HepG2 (cell line): ENCODE data around the gene CPEB4. TPM values are rescaled to one million over a fixed set of nuclear protein-coding genes. Genes with fewer than 3 reads are reported as not detected.

Experiments used
- ATAC-seq: fragments of 200-7000 bp; cut with Tn5 transposase; 3 replicates; pipeline ENCODE4 v1.9.1; 2020; ENCODE audit warnings: mild to moderate bottlenecking, moderate library complexity
- BruUV-seq: library from RNA; stranded (reverse); fragments of 400-500 nt; replicated peaks from 2 replicates; lab custom pipeline; 2021; lab: Mats Ljungman, UMichigan
- CTCF ChIA-PET: fragments of 300-600 bp; formaldehyde crosslinking; extraction: SDS; loops from one replicate; lab custom pipeline; 2021; ENCODE audit warnings: low total read pairs, inconsistent platforms, low intra/inter-chr PET ratio; lab: Yijun Ruan, JAX
- POLR2A ChIA-PET: fragments of 350-600 bp; sonication (Branson Sonifier 250); formaldehyde crosslinking; loops from one replicate; lab custom pipeline; 2020; ENCODE audit warnings: antibody characterized with exemption, inconsistent platforms; lab: Yijun Ruan, JAX
- DNase-seq: peaks from one replicate; pipeline ENCODE4 v3.0.0-alpha.2; 2015; ENCODE audit warnings: low spot score
- FAIRE-seq: peaks from 3 replicates; lab custom pipeline; 2011; peaks lifted over from hg19 to GRCh38; lab: Jason Lieb, UNC
- H2AFZ ChIP-seq: one replicate; pipeline ENCODE4 v1.6.1; 2011; ENCODE audit warnings: low read length, inconsistent platforms
- H3K27ac ChIP-seq: fragments of 300-600 bp; 3 replicates; pipeline ENCODE4 v1.8.0; 2011; ENCODE audit warnings: mixed run types, mild to moderate bottlenecking, mixed read lengths, low read length, inconsistent platforms; ENCODE audit not compliant: insufficient read depth; ENCODE audit errors: extremely low read length
- H3K27me3 ChIP-seq, 2 experiments: fragments of 200-600 bp in 1 of 2; 2 replicates in 1 of 2; 3 replicates in 1 of 2; pipeline versions ENCODE4 v1.6.0 to v1.8.0; 2011; ENCODE audit warnings: low read length in 2 of 2, mild to moderate bottlenecking in 2 of 2, moderate library complexity in 2 of 2, inconsistent platforms in 1 of 2; ENCODE audit not compliant: insufficient read depth in 2 of 2, control insufficient read depth in 1 of 2
- H3K36me3 ChIP-seq, 2 experiments: fragments of 200-600 bp in 1 of 2; replicated peaks in 1 of 2; 2 replicates in 1 of 2; 3 replicates in 1 of 2; pipeline versions ENCODE4 v1.5.1 to v1.8.0; 2011; ENCODE audit warnings: low read length in 2 of 2, inconsistent platforms in 1 of 2; ENCODE audit not compliant: insufficient read depth in 2 of 2, control insufficient read depth in 1 of 2
- H3K4me1 ChIP-seq: 2 replicates; pipeline ENCODE4 v1.5.1; 2012; ENCODE audit warnings: low read length, inconsistent platforms; ENCODE audit not compliant: insufficient read depth
- H3K4me2 ChIP-seq: 2 replicates; pipeline ENCODE4 v1.6.0; 2011; ENCODE audit warnings: low read depth, low read length, inconsistent platforms
- H3K4me3 ChIP-seq, 3 experiments: fragments of 200-600 bp in 1 of 3; sonication (generic), shearing (Covaris generic) in 1 of 3; replicated peaks in 1 of 3; 2 replicates each; pipeline ENCODE4 v1.5.1; 2011 to 2016; ENCODE audit warnings: low read length in 3 of 3, inconsistent platforms in 2 of 3, low read depth in 2 of 3, mild to moderate bottlenecking in 2 of 3, control low read depth in 1 of 3, mixed read lengths in 1 of 3; ENCODE audit not compliant: insufficient read depth in 1 of 3
- H3K79me2 ChIP-seq: one replicate; pipeline ENCODE4 v1.6.1; 2011; ENCODE audit warnings: low read length, inconsistent platforms; ENCODE audit not compliant: insufficient read depth
- H3K9ac ChIP-seq: 2 replicates; pipeline ENCODE4 v1.6.0; 2011; ENCODE audit warnings: mild to moderate bottlenecking, low read depth, low read length, inconsistent platforms; ENCODE audit not compliant: insufficient read depth
- H3K9me3 ChIP-seq: 2 replicates; pipeline ENCODE4 v1.5.1; 2012; ENCODE audit warnings: mild to moderate bottlenecking, low read length
- H4K20me1 ChIP-seq: 2 replicates; pipeline ENCODE4 v1.6.0; 2011; ENCODE audit warnings: inconsistent platforms, mild to moderate bottlenecking, low read length, moderate library complexity; ENCODE audit not compliant: insufficient read depth
- ADNP ChIP-seq: sonication (generic); formaldehyde crosslinking; IDR thresholded peaks from 2 replicates; pipeline ENCODE4 v1.4.0; 2020; ENCODE audit warnings: missing genetic modification reagents
- ARNTL ChIP-seq: sonication (generic); formaldehyde crosslinking; IDR thresholded peaks from 2 replicates; pipeline ENCODE4 v1.4.0; 2020; ENCODE audit warnings: mild to moderate bottlenecking, missing genetic modification reagents
- CERS6 ChIP-seq: sonication (generic); formaldehyde crosslinking; IDR thresholded peaks from 2 replicates; pipeline ENCODE4 v1.5.0; 2020; ENCODE audit warnings: missing genetic modification reagents
- PCBP1 ChIP-seq: fragments of 200-400 bp; formaldehyde crosslinking; IDR thresholded peaks from 2 replicates; pipeline ENCODE4 v1.6.1; 2017; ENCODE audit warnings: mild to moderate bottlenecking, low read depth, low read length, borderline replicate concordance
- PRPF4 ChIP-seq: fragments of 200-400 bp; formaldehyde crosslinking; IDR thresholded peaks from 2 replicates; pipeline ENCODE4 v1.6.1; 2016; ENCODE audit warnings: low read length, low read depth; ENCODE audit not compliant: poor library complexity, severe bottlenecking
- RARG ChIP-seq: sonication (generic); formaldehyde crosslinking; IDR thresholded peaks from 2 replicates; pipeline ENCODE4 v1.4.0; 2020; ENCODE audit warnings: low read depth, mild to moderate bottlenecking, missing genetic modification reagents
- SMYD3 ChIP-seq: sonication (generic); formaldehyde crosslinking; IDR thresholded peaks from 2 replicates; pipeline ENCODE4 v1.8.1; 2023; ENCODE audit warnings: mild to moderate bottlenecking, missing genetic modification reagents
- SOX6 ChIP-seq, 2 experiments: fragments of 450-650 bp in 1 of 2; sonication (generic) in 1 of 2; formaldehyde crosslinking in 1 of 2; IDR thresholded peaks; 2 replicates each; pipeline versions ENCODE4 v1.4.0 to v1.6.1; 2017 to 2020; ENCODE audit warnings: antibody characterized with exemption in 1 of 2, mild to moderate bottlenecking in 1 of 2, missing genetic modification reagents in 1 of 2
- SRSF4 ChIP-seq: fragments of 200-400 bp; formaldehyde crosslinking; IDR thresholded peaks from one replicate; pipeline ENCODE4 v1.6.1; 2018; ENCODE audit warnings: mild to moderate bottlenecking, low read depth, low read length, moderate library complexity; ENCODE audit not compliant: poor library complexity, severe bottlenecking
- TMF1 ChIP-seq: sonication (generic); formaldehyde crosslinking; IDR thresholded peaks from 2 replicates; pipeline ENCODE4 v1.8.1; 2022; ENCODE audit warnings: low read depth, missing genetic modification reagents
- ZNF331 ChIP-seq: sonication (generic); formaldehyde crosslinking; IDR thresholded peaks from 2 replicates; pipeline ENCODE4 v1.4.0; 2020; ENCODE audit warnings: missing genetic modification reagents
- ZNF441 ChIP-seq: sonication (generic); formaldehyde crosslinking; IDR thresholded peaks from 2 replicates; pipeline ENCODE4 v1.7.0; 2021; ENCODE audit warnings: missing genetic modification reagents, borderline replicate concordance
- ZNF451 ChIP-seq: sonication (generic); formaldehyde crosslinking; IDR thresholded peaks from 2 replicates; pipeline ENCODE4 v1.5.0; 2020; ENCODE audit warnings: mild to moderate bottlenecking, missing genetic modification reagents
- ZNF552 ChIP-seq: sonication (generic); formaldehyde crosslinking; IDR thresholded peaks from 2 replicates; pipeline ENCODE4 v1.9.0; 2022; ENCODE audit warnings: missing genetic modification reagents, mild to moderate bottlenecking, borderline replicate concordance
- ZNF709 ChIP-seq: sonication (generic); formaldehyde crosslinking; IDR thresholded peaks from 2 replicates; pipeline ENCODE4 v1.5.0; 2020; ENCODE audit warnings: mild to moderate bottlenecking, missing genetic modification reagents
- ZNF781 ChIP-seq: sonication (generic); formaldehyde crosslinking; IDR thresholded peaks from 2 replicates; pipeline ENCODE4 v1.5.1; 2020; ENCODE audit warnings: borderline replicate concordance, mild to moderate bottlenecking, missing genetic modification reagents; ENCODE audit errors: not compliant biosample characterization
- ZSCAN31 ChIP-seq: sonication (generic); formaldehyde crosslinking; IDR thresholded peaks from 2 replicates; pipeline ENCODE4 v1.5.0; 2020; ENCODE audit warnings: low read depth, mild to moderate bottlenecking, missing genetic modification reagents
- WGBS: methylation state at CpG from one replicate; pipeline ENCODE4 v1.1.6; 2017; ENCODE audit warnings: low lambda C conversion rate; 5-methylcytosine and 5-hydroxymethylcytosine counted together
- in situ Hi-C: cut with HindIII; loops from 2 replicates; pipeline ENCODE4 v1.10.0; 2017; ENCODE audit warnings: low pct_unique_long_range_greater_than_20kb; ENCODE audit not compliant: extremely low pct_ligation_motif_present
- intact Hi-C: fragments of 100-400 bp; cut with micrococcal nuclease; formaldehyde crosslinking; loops from one replicate; pipeline ENCODE4 v1.10.0; 2022; ENCODE audit not compliant: unreplicated experiment
- polyA plus RNA-seq, 8 experiments: library from polyadenylated mRNA; depleted of rRNA in 3 of 8; stranded (reverse) in 7 of 8; unstranded in 1 of 8; fragments of >200 nt; fragmentation: Illumina TruSeq in 4 of 8; extraction: Trizol in 4 of 8; gene quantifications; 2 replicates each; pipeline versions ENCODE4 v1.2.1 to v1.2.3, GENCODE V29; 2011 to 2016; ENCODE audit warnings: low read depth in 4 of 8, missing spikeins in 1 of 8, mixed read lengths in 1 of 8; ENCODE audit not compliant: insufficient read depth in 1 of 8
- total RNA-seq, 5 experiments: library from RNA; depleted of rRNA; stranded (reverse); fragments of >200 nt; fragmentation: Illumina TruSeq; extraction: Trizol; gene quantifications; 2 replicates each; pipeline ENCODE4 v1.2.3, GENCODE V29; 2016; ENCODE audit warnings: low read depth in 1 of 5
- TF ChIP-seq, protein P1 (sequence below): sonication (generic); formaldehyde crosslinking; conservative IDR thresholded peaks from 2 replicates; pipeline ENCODE4 v1.4.0; 2020; ENCODE audit warnings: missing genetic modification reagents
- TF ChIP-seq, protein P2 (sequence below): sonication (generic); formaldehyde crosslinking; IDR thresholded peaks from 2 replicates; pipeline ENCODE4 v1.5.0; 2020; ENCODE audit warnings: mild to moderate bottlenecking, missing genetic modification reagents

CPEB4 gene
- total and polyA plus RNA-seq, 2 of the 13 experiments (the other 11 are each of a cell fraction or from before 2014, with no cell fraction given): 7.7 to 26.7 TPM

DNA sequence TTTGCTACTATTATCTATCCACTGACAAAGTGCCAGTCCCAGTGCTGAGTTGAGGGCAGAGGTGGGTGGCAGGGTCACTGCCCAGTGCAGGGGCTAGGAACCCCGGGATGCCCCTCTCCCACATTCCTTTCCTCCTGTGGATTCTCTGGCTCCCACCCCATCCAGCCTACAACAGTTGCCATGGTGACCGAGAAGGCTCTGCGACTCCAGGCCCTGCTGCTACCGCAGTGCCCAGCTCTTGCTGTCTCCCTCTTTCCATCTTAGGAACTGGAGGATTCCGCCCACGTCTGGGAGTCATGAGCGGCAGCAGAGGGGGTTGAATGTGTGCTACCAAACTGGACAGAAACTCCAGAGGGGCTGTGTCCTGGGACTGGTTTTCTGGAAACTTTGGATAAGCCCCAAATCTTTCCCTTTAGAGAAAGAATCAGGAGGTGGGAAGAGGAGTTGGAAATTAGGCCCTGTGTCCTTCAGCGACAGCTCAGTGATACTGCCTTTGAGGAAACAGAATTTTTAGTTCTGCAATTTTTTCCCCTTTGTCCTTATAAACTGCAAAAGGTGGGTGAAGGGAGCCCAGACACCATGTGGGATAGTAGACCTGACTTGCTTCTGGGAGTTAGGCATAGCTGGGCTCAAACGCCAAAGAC lies 80.1 kb downstream of the CPEB4 start:
- ATAC-seq (no peak), FAIRE-seq (no peak), DNase-seq (no peak)
- Histone ChIP-seq H3K27ac (peak overlapping the region; percentile 85), H2AFZ (no peak overlapping the region), H3K27me3 (no peaks in the 10 kb centered on the region), H3K79me2 (no peaks in the 10 kb centered on the region), H3K9ac (no peak overlapping the region), H3K4me2 (no peak overlapping the region), H3K9me3 (no peaks in the 10 kb centered on the region), H3K4me3 (no peak overlapping the region), H3K36me3 (no peaks in the 10 kb centered on the region), H4K20me1 (no peaks in the 10 kb centered on the region), H3K4me1 (peaks cover 70% of the 10 kb centered on the region)
- no TSS peak for BruUV-seq
- intact Hi-C loops: loop anchor here (2.0 to 5.0 kb wide), 2 partner anchors 36 to 201 kb away; no protein-coding TSS in a partner anchor
- ChIA-PET POLR2A (interaction anchor here (1.3 to 3.3 kb wide), 5 partner anchors 15 to 202 kb away, joined by 3 to 30 read pairs (median 8); no protein-coding TSS in a partner anchor), CTCF (no interaction called here)
- 100% methylated on average over 9 of the region's 9 CpGs for WGBS
- in situ Hi-C loops: loop anchor here (5.0 to 25.0 kb wide), 2 partner anchors 36 to 206 kb away; no protein-coding TSS in a partner anchor
- TF ChIP-seq ZNF781 (CRISPR knock-in tag): no peak
- TF ChIP-seq ARNTL (CRISPR knock-in tag): no peak
- TF ChIP-seq RARG (CRISPR knock-in tag): no peak
- no peak for TF ChIP-seq ZNF441 (CRISPR knock-in tag)
- TF ChIP-seq ZSCAN31 (CRISPR knock-in tag): no peak
- no peak for TF ChIP-seq SRSF4
- TF ChIP-seq ZNF331 (CRISPR knock-in tag): no peak
- TF ChIP-seq ZNF709 (CRISPR knock-in tag): no peak
- TF ChIP-seq PCBP1: no peak
- TF ChIP-seq, protein P1, sequence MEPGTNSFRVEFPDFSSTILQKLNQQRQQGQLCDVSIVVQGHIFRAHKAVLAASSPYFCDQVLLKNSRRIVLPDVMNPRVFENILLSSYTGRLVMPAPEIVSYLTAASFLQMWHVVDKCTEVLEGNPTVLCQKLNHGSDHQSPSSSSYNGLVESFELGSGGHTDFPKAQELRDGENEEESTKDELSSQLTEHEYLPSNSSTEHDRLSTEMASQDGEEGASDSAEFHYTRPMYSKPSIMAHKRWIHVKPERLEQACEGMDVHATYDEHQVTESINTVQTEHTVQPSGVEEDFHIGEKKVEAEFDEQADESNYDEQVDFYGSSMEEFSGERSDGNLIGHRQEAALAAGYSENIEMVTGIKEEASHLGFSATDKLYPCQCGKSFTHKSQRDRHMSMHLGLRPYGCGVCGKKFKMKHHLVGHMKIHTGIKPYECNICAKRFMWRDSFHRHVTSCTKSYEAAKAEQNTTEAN (CRISPR knock-in tag): no peak
- TF ChIP-seq SOX6 (IDR thresholded peaks at IDR 0.05): no peak
- no peak for TF ChIP-seq SOX6 (CRISPR knock-in tag; IDR thresholded peaks at IDR 0.05)
- TF ChIP-seq ADNP (CRISPR knock-in tag): no peak
- TF ChIP-seq SMYD3 (CRISPR knock-in tag): no peak
- TF ChIP-seq TMF1 (CRISPR knock-in tag): no peak
- TF ChIP-seq CERS6: no peak
- TF ChIP-seq, protein P2, sequence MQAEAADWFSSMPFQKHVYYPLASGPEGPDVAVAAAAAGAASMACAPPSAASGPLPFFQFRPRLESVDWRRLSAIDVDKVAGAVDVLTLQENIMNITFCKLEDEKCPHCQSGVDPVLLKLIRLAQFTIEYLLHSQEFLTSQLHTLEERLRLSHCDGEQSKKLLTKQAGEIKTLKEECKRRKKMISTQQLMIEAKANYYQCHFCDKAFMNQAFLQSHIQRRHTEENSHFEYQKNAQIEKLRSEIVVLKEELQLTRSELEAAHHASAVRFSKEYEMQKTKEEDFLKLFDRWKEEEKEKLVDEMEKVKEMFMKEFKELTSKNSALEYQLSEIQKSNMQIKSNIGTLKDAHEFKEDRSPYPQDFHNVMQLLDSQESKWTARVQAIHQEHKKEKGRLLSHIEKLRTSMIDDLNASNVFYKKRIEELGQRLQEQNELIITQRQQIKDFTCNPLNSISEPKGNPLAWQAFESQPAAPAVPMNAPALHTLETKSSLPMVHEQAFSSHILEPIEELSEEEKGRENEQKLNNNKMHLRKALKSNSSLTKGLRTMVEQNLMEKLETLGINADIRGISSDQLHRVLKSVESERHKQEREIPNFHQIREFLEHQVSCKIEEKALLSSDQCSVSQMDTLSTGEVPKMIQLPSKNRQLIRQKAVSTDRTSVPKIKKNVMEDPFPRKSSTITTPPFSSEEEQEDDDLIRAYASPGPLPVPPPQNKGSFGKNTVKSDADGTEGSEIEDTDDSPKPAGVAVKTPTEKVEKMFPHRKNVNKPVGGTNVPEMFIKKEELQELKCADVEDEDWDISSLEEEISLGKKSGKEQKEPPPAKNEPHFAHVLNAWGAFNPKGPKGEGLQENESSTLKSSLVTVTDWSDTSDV (CRISPR knock-in tag): no peak
- no peak for TF ChIP-seq ZNF451 (CRISPR knock-in tag)
- no peak for TF ChIP-seq PRPF4
- no peak for TF ChIP-seq ZNF552 (CRISPR knock-in tag)
